Islet of Langerhans (tissue), 1 donor: ENCODE data around the gene SBK3.
A peak's percentile ranks its signal among the peaks of the same experiment; 100 is the strongest.
"Not testable (repeated sequence)": the region's sequence is repeated elsewhere in the genome, so short reads cannot be mapped to it uniquely, and the experiment has no call there.

Experiments
- FAIRE-seq: peaks from one replicate; lab custom pipeline; 2011; peaks lifted over from hg19 to GRCh38; lab: Jason Lieb, UNC

SBK3 gene

DNA sequence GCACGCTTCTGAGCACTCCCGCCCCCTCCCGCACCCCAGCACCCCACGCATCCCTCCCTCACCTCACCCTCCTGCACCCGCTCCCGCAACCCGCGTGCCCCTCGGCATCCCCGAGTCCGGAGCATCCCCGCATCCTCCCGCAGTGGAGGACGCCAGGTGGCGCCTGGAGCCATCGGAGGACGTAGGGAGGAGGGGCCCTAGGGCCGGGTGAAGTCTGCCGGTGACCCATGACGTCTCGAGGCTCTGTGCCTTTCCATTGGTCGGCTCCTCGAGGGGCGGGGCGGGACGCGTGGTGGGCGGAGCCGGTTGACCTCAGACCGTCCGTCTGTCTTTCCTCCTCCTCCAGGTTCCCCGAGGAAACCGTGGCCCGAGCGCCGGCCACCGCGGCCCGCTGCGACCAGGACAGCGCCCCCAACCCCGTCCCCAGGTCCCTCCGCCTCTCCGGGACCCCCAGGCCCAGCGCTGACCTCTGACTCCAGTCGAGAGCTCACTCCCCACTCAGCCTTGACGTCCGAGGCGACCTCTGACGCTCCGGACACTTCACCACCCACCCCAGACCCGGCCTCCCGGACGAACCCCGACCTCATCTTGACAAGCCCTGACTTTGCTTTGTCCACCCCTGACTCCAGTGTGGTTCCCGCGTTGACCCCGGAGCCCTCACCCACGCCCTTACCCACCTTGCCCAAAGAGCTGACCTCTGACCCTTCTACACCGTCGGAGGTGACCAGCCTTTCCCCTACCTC lies 28.3 kb downstream of the SBK3 start:
- peak; percentile 55 for FAIRE-seq

GRCh38 chr19:55508120-55508519 lies 37.2 kb downstream of the SBK3 start:
- FAIRE-seq: no peak

DNA sequence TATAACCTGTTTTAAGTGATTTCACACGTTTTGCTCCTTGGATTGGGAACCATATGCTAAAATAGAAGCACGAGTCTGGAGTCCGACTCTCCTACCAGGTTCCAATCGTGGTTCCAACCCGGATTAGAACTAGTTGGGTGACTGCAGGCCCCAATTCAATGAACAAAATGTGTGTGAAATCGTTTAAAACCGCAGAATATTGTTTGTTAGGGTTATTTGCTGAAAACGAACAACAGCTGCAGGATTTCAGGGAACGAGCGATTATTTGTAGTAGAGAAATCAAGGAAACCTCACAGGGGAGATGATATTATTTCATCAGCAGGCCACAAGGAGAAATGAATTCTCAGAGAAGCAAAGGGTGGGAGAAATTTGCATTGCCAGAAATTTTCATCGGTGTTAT lies 40.4 kb downstream of the SBK3 start:
- FAIRE-seq: no peak

- FAIRE-seq: no peak
These were observed 41.1 kb downstream of the SBK3 start for GRCh38 chr19:55504252-55504603.

GRCh38 chr19:55503502-55504251 lies 41.7 kb downstream of the SBK3 start:
- FAIRE-seq: no peak

DNA sequence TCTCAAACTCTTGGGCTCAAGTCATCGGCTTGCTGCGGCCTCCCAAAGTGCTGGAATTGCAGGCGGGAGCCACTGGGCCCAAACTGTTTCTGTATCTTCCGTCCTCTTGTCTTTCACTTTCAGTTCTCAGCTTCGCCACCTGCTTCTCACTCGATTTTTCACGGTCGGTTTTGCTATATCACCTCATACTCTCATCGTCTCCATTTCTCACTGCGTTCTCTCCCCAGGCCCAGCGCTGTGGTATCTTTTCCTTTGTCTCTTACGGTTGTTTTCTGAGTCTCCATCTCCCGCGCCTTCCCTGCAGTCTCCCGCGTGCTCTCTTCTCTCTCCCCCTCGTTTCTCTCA lies 42.2 kb downstream of the SBK3 start:
- no peak for FAIRE-seq

DNA sequence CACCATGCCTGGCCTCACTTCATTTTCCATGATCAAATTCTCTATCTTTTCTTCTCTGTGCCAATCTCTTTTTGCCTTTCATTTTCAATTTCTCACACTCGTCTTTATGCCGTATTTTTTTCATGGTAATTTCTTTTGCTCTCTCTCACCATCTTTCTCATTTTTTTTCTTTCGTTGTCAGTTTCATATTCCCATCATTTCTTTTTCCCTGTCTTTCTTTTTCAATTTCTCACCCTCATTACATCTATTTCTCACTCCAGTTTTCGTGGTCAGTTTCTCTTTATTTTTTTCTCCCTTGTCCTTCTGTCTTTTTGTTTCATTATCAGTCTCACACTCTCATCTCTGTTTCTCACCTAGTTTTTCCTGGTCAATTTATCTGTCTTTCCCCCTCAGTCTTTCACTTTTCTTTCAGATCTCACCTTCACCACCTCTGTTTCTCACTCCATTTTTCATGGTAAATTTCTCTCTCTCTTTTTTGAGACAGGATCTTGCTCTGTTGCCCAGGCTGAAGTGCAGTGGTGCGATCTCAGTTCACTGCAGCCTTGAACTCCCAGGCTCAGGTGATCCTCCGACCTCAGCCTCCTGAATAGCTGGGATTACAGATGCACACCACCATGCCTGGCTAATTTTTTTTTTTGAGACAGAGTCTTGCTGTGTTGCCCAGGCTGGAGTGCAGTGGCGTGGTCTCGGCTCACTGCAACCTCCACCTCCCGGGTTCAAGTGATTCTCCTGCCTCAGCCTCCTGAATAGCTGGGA lies 43.0 kb downstream of the SBK3 start:
- FAIRE-seq: no peak

DNA sequence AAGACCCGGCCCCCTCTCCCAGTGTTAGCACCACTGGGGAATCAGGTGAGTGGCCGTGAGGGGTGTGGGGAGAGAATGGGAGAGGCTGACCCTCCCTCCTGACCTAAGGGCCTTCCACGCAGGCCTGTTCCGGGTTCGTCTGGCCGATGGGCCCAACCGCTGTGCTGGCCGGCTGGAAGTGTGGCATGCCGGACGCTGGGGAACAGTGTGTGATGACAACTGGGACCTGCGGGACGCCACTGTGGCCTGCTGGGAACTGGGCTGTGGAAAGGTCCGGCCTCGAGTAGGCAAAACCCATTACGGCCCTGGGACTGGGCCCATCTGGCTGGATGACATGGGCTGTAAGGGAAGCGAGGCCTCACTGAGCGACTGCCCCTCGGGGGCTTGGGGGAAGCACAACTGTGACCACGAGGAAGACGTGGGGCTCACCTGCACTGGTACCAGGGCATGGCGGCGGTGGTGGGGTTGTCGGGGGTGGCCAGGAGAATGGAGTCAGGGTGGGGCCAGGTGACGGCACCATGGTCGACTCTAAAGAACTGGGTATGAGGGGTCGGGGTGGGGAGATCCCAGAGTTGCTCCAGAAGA lies 44.9 kb downstream of the SBK3 start:
- FAIRE-seq: no peak

DNA sequence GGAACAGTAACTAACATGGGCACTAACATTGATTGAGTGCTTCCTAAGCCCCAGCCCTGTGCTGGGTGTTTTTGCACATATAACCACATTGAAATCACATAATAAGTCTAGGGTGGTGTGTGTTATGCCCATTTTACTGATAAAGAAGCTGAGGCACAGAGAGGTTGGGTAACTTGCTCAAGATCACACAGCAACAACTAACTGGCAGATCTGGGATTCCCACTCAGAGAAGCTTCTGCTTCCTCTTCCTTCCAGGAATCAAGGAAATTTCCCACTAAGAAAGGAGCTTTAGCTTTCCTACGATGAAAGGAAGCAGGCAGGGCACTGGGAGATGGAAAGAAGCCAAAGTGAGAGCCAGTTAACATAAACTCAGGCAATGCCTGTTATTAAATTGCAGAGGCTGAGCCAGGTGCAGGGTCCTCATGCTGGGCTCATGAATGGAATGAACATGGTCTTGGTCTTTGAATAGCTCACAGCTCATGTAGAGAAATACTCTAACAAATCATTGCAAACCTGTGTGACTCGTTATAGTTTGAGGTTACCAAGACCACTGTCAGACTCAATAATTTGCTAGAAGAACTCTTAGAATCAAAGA lies 47.0 kb downstream of the SBK3 start:
- FAIRE-seq: no peak

DNA sequence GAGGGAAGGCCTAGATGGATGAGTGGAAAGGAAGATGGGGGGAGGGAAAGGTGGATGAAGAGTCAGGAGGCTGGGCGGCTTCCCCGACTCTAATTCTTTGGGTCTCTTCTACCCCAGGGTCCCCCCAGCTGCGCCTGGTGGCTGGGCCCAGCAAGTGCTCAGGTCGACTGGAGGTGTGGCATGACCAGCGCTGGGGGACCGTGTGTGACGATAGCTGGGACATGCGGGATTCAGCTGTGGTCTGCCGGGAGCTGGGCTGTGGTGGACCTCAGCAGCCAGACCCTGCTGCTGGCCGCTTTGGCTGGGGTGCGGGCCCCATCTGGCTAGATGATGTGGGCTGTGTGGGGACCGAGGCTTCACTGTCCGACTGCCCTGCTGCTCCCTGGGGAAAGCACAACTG lies 47.6 kb downstream of the SBK3 start:
- no peak for FAIRE-seq

- not testable (repeated sequence) for FAIRE-seq
These were observed 48.5 kb downstream of the SBK3 start for GRCh38 chr19:55496820-55497219.

DNA sequence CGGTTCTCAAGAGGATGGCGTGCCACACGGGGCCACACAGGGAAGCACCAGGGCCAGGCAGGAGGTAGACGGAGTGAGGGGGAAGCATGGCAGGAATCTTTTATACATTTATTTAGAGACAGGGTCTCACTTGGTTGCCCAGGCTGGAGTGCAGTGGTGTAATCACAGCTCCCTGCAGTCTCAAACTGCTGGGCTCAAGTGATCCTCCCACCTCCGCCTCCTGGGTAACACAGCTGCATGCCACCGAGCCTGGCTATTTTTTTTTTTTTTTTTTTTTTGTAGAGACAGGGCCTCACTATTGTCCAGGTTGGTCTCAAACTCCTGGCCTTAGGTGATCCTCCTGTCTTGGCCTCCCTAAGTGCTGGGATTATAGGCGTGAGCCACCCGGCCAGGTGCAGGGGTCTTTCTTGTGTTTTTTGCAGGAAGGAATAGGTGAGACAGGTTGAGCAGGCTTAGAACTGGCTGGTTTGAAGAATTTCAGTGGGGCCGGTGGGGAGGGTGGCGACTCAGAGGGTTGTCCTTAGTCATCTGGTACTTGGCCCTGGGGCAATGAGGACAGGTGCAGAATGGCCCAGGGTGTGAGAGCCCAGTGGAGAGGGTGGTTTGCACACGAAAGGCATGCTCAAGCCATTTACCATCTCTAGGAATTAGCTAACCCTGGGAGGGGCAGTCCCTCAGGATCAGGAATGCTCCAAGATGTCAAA lies 49.5 kb downstream of the SBK3 start:
- FAIRE-seq: no peak

DNA sequence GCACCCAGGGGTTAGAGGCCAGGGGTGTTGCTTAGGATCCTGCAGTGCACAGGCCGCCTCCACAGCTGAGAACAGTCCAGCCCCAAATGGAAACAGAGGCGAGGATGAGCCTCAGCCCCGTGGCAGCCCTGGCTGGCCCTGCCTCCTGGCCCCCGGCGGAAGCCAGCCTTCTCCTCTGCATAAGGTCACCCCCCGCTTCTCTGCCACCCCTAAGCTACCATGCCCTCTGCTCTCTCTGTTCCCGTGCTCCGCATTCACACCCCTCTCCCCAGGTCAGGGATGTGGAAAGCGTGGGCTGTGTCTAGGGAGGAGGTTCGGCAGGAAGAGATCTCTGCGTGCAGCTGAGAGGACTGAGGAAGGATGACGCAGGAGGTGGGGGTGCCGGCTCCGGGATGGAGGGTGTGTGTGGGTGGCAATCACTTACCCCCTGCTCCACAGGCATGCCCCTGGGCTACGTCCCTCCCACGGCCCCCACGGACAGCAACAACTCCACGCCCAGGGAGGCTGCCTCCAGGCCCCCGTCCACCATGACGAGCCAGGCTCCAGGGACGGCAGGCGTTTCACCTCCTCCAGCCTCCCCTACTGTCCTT lies 51.1 kb downstream of the SBK3 start:
- no peak for FAIRE-seq

DNA sequence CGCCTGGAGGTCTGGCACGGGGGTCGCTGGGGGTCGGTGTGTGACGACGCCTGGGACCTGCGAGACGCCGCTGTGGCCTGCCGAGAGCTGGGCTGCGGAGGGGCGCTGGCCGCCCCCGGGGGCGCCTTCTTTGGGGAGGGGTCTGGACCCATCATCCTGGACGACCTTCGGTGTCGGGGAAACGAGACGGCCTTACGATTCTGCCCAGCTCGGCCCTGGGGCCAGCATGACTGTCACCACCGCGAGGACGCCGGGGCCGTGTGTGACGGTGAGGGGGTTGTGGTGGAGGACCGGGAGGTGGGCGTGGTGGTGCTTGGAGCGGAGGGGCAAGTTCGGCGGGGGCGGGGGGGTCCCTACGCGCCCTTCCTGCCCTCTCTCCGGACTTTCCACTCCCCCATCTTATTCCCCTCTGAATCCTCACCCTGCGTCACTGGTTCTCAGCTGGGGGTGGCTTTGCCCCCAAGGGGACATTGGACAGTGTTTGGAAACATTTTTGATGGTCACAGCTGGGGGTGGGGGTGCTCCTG lies 51.6 kb downstream of the SBK3 start:
- no peak for FAIRE-seq

GRCh38 chr19:55493052-55493644 lies 52.2 kb downstream of the SBK3 start:
- FAIRE-seq: no peak

DNA sequence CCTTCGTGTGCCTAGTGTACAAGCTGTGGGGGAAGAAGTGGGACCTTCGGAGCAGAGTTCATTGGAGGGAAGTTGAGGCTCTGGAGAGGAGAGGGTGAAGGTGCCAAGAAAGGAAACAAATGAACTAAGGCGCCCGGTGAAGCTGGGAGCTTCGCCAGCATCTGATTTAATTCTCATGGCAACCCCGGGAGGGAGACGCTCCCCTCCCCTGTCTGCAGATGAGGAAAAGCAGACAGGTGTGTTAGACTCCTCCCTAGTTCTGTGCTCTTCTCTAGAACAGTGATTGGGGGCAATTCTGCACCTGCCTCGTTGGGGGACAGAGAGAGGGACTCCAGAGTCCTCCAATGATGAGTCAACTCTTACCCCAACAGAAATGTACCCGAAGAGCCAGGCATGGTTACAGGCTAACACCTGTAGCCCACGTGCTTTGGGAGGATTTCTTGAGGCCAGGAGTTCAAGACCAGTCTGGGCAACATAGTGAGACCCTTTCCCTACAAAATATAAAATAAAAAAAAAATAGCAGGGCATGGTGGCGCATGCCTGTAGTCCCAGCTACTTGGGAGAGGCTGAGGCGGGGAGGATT lies 52.9 kb downstream of the SBK3 start:
- FAIRE-seq: no peak

DNA sequence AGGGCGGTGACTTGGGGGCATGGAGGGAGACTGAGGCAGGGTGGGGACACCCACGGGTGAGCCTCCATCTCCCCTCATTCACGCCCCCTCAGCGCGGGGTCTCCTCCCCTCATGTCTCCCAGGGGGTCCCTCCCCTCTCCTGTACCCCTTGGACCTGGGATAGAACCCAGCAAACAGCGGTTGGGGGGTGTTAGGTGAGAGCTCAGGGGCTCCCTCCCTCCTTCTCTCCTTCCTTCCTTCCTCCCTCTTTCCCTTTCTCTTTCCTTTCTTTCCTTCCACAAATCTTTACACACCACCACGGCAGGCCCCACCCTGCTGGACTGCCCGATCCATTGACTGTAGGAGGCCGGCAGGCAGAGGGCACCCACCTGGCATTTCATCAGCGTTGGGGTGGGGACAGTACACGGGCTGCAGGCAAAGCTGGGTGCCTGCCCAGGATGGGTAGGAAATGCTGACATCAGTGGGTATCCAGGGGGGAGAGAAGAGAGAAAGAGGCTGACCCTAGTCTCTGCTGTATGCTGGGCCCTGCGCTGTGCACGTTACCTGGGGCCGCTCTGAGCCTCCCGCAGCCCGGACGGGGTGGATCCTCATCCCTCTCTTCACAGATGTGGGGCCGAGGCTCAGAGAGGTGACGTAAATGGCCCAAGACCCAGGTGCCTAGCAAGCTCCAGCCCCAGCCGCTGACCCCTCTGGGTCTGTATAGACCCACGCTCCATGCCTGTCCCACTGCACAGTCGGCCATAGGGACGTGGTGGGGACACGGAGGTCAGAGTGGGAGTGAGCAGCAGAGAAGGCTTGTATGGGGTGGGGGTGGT lies 53.6 kb downstream of the SBK3 start:
- FAIRE-seq: no peak
